Osteocyte (in vitro differentiated cells): ENCODE data around the gene SPINK1. TPM values are rescaled to one million over a fixed set of nuclear protein-coding genes. Genes with fewer than 3 reads are reported as not detected.

ENCODE experiments used
- DNase-seq: peaks from one replicate; pipeline ENCODE4 v3.0.0; 2021; ENCODE audit warnings: mixed read lengths; ENCODE audit not compliant: unreplicated experiment; ENCODE audit errors: extremely low spot score
- H3K27ac Mint-ChIP-seq: one replicate; pipeline ENCODE4 v1.8.0; 2021; ENCODE audit warnings: mild to moderate bottlenecking, mixed read lengths; ENCODE audit not compliant: unreplicated experiment
- H3K27me3 Mint-ChIP-seq: one replicate; pipeline ENCODE4 v1.8.0; 2021; ENCODE audit warnings: mixed read lengths; ENCODE audit not compliant: unreplicated experiment
- H3K36me3 Mint-ChIP-seq: one replicate; pipeline ENCODE4 v1.8.0; 2021; ENCODE audit warnings: mixed read lengths; ENCODE audit not compliant: unreplicated experiment
- H3K4me1 Mint-ChIP-seq: one replicate; pipeline ENCODE4 v1.8.0; 2021; ENCODE audit warnings: mixed read lengths; ENCODE audit not compliant: unreplicated experiment
- H3K4me3 Mint-ChIP-seq: one replicate; pipeline ENCODE4 v1.8.0; 2021; ENCODE audit warnings: mild to moderate bottlenecking, moderate library complexity, mixed read lengths; ENCODE audit not compliant: unreplicated experiment
- H3K9me3 Mint-ChIP-seq: one replicate; pipeline ENCODE4 v1.8.0; 2021; ENCODE audit warnings: mixed read lengths; ENCODE audit not compliant: unreplicated experiment
- total RNA-seq: library from RNA; stranded (reverse); gene quantifications from 2 replicates; pipeline ENCODE4 v1.2.1, GENCODE V29; 2021
- TF ChIP-seq, protein P1 (sequence below): fragments of 200-600 bp; sonication (generic); IDR thresholded peaks from 2 replicates; pipeline ENCODE4 v1.5.0; 2021; ENCODE audit warnings: antibody characterized with exemption, mild to moderate bottlenecking, moderate library complexity

SPINK1 gene
- total RNA-seq, 1 donor from 2014 or later, result not detected

GRCh38 chr5:147852365-147852764, 20.9 kb upstream of the SPINK1 start:
- H3K4me3 Mint-ChIP-seq, result no peak overlapping the region
- H3K27me3 Mint-ChIP-seq, result peaks cover 64% of the 10 kb centered on the region
- no peak for DNase-seq
- H3K27ac Mint-ChIP-seq, result no peak overlapping the region
- TF ChIP-seq, protein P1, sequence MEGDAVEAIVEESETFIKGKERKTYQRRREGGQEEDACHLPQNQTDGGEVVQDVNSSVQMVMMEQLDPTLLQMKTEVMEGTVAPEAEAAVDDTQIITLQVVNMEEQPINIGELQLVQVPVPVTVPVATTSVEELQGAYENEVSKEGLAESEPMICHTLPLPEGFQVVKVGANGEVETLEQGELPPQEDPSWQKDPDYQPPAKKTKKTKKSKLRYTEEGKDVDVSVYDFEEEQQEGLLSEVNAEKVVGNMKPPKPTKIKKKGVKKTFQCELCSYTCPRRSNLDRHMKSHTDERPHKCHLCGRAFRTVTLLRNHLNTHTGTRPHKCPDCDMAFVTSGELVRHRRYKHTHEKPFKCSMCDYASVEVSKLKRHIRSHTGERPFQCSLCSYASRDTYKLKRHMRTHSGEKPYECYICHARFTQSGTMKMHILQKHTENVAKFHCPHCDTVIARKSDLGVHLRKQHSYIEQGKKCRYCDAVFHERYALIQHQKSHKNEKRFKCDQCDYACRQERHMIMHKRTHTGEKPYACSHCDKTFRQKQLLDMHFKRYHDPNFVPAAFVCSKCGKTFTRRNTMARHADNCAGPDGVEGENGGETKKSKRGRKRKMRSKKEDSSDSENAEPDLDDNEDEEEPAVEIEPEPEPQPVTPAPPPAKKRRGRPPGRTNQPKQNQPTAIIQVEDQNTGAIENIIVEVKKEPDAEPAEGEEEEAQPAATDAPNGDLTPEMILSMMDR, result no peak
- H3K9me3 Mint-ChIP-seq, result no peaks in the 10 kb centered on the region
- no peaks in the 10 kb centered on the region for H3K36me3 Mint-ChIP-seq
- H3K4me1 Mint-ChIP-seq, result no peaks in the 10 kb centered on the region

DNA sequence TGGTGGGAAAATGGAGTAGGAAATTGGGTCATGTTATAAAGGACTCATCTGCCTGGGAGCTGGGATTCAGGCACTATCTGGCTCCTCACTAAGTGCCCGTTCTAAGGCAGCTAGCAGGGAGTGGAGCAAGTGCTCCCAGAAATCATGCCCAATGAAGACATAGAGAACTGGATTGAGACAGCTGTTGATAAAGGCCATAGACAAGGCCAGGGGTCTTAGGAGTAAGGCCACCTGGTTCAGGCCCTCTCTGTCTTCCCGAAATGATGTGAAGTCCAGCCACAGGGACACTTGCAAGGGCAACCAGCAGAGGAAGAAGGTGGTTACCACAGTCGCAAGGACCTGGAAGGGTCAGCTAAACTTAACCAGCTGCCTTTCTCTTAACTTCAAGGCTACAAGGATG, 20.1 kb upstream of the SPINK1 start:
- no peak overlapping the region for H3K4me3 Mint-ChIP-seq
- no peaks in the 10 kb centered on the region for H3K36me3 Mint-ChIP-seq
- H3K9me3 Mint-ChIP-seq, result no peaks in the 10 kb centered on the region
- H3K27ac Mint-ChIP-seq, result no peak overlapping the region
- no peak for DNase-seq
- no peaks in the 10 kb centered on the region for H3K4me1 Mint-ChIP-seq
- H3K27me3 Mint-ChIP-seq, result peaks cover 68% of the 10 kb centered on the region
- TF ChIP-seq, protein P1, result no peak

DNA sequence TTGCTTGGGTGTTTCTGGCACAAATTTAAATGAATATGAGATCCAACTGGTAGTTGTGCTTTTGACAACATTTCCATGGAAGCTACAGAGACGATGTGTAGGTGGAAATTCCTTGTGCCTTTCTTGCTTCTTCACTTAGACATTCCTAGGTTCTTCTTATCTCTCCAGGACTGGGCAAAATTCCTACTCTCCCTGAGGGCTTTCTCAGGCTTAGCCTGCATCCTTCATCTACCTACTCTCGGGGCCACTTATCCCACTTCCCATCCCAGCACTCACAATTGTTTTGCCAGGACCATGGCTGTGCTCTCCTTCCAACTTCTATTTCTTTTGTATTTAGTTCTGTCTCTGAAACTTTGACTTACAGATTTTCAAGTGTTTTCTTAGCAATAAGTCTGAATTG, 17.8 kb upstream of the SPINK1 start:
- Mint-ChIP-seq H3K27me3 (peaks cover 56% of the 10 kb centered on the region), H3K36me3 (no peaks in the 10 kb centered on the region), H3K9me3 (no peaks in the 10 kb centered on the region), H3K4me1 (no peaks in the 10 kb centered on the region), H3K27ac (no peak overlapping the region), H3K4me3 (no peak overlapping the region)
- DNase-seq, result no peak
- TF ChIP-seq, protein P1, result no peak

DNA sequence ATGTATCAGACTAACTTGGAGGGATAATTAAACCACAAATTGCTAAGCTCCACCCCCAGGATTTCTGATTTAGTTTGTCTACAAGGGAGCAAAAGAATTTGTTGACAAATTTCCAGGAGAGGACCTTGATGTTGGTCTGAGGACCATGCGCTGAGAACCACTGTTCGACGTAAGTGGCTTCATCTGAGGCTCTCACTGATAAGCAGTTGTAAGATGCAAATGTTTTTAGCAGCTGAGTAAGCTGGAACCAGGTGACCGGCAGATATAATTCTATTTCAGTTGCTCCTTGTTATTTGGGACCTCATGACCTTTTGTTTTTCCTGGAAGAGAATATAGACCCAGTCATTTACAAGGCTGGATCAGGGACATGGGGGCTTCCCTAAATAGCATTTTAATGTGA, 14.1 kb upstream of the SPINK1 start:
- Mint-ChIP-seq H3K27me3 (peaks cover 55% of the 10 kb centered on the region), H3K27ac (no peak overlapping the region), H3K4me1 (no peaks in the 10 kb centered on the region), H3K9me3 (no peaks in the 10 kb centered on the region), H3K4me3 (no peak overlapping the region), H3K36me3 (no peaks in the 10 kb centered on the region)
- TF ChIP-seq, protein P1, result no peak
- DNase-seq, result no peak

- Mint-ChIP-seq H3K27me3 (peaks cover 51% of the 10 kb centered on the region), H3K9me3 (no peaks in the 10 kb centered on the region), H3K27ac (no peak overlapping the region), H3K36me3 (no peaks in the 10 kb centered on the region), H3K4me1 (no peaks in the 10 kb centered on the region), H3K4me3 (no peak overlapping the region)
- no peak for DNase-seq
- TF ChIP-seq, protein P1, result no peak
Observed at GRCh38 chr5:147844846-147845245, 13.4 kb upstream of the SPINK1 start.
